ENCODE results near the gene DAAM2.

DAAM2 gene

DNA sequence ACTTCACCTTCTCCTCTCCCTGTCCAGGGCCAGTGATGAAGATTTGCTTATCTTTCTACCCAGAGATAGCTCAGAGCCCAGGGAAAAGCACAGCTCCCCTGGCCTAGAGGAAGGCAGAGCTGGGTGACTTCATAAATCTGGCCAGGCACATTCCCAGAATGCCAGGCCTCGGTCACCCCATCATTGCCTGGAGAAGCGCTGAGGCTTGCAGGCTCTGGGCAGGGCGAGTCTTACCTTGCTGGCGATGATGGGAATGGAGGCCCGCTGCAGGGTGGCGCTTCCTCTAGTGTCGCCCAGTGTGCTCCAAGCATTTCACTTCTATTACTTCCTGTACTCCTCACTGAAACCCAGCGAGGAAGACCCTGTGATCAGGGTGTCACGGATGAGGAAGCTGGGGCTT lies 60.1 kb downstream of the DAAM2 start:
- Histone ChIP-seq H3K9me3 (replicated peaks in 1 of 2; ENCODE audit: control insufficient read depth in 2 of 2, insufficient read depth in 1 of 2, low read depth in 1 of 2, low read length in 2 of 2) (no peaks in the 10 kb centered on the region), H3K14ac (ENCODE audit: low read length) (no peak overlapping the region), H3K79me1 (ENCODE audit: low read depth, low read length) (no peaks in the 10 kb centered on the region), H2BK5ac (ENCODE audit: low read length) (no peak overlapping the region), H3K9ac (ENCODE audit: low read depth, low read length, poor library complexity) (no peak overlapping the region), H3K4me2 (ENCODE audit: insufficient read depth, low read length, poor library complexity, severe bottlenecking) (no peak overlapping the region), H3K4me3 (ENCODE audit: low read length in 2 of 2) (no peak overlapping the region), H3K23ac (ENCODE audit: low read depth, low read length, poor library complexity) (no peak overlapping the region), H2AFZ (ENCODE audit: low read length) (no peak overlapping the region), H3K4me1 (ENCODE audit: control insufficient read depth in 2 of 2, insufficient read depth in 1 of 2, low read depth in 1 of 2, low read length in 2 of 2) (no peaks in the 10 kb centered on the region), H3K36me3 (replicated peaks in 1 of 2; ENCODE audit: control insufficient read depth in 2 of 2, insufficient read depth in 2 of 2, low read length in 2 of 2) (no peaks in the 10 kb centered on the region), H2BK15ac (ENCODE audit: low read length) (no peak overlapping the region), H3K27me3 (ENCODE audit: control insufficient read depth in 3 of 3, insufficient read depth in 3 of 3, low read depth in 1 of 3, low read length in 3 of 3) (no peaks in the 10 kb centered on the region), H4K8ac (ENCODE audit: low read depth, low read length) (no peak overlapping the region), H2BK120ac (ENCODE audit: low read depth, low read length) (no peak overlapping the region), H3K18ac (ENCODE audit: low read length) (no peak overlapping the region), H3K4ac (ENCODE audit: low read length) (no peak overlapping the region), H3K27ac (replicated peaks; ENCODE audit: low read length) (no peak overlapping the region), H2AK5ac (ENCODE audit: low read depth, low read length) (no peak overlapping the region), H2BK12ac (ENCODE audit: low read length) (no peak overlapping the region), H4K91ac (ENCODE audit: low read depth, low read length, poor library complexity) (no peak overlapping the region)
- DNase-seq (ENCODE audit: low spot score) = no peak
- WGBS, 2 donors (ENCODE audit: extremely low coverage in 2 of 2, insufficient read length in 2 of 2, insufficient replicate concordance in 1 of 2) = no CpG with 5 or more reads among the region's 9 CpGs

DNA sequence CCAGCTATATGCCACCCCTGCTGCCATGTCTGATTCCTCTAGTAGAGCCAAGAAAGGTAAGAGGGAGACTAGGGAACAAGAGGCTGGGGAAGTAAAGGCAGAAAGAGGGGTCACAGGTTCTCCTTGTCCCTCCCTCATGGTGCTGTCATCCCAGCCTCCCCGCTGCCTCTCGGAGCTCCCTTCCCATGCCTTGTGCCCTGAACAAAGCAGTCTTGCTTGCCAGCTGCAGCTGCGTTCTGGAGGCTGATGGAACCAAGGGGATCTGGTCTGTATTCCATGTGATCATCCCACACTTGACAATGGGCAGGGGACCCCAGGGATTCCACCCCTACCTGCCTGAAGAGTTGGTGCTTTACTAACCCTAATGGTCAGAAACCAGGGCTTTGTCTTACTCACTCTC lies 61.4 kb downstream of the DAAM2 start:
- Histone ChIP-seq H2BK120ac (ENCODE audit: low read depth, low read length) (no peak overlapping the region), H4K91ac (ENCODE audit: low read depth, low read length, poor library complexity) (peak overlapping the region; percentile 3), H2BK5ac (ENCODE audit: low read length) (no peak overlapping the region), H3K4me1 (ENCODE audit: control insufficient read depth in 2 of 2, insufficient read depth in 1 of 2, low read depth in 1 of 2, low read length in 2 of 2) (no peaks in the 10 kb centered on the region), H3K9me3 (replicated peaks in 1 of 2; ENCODE audit: control insufficient read depth in 2 of 2, insufficient read depth in 1 of 2, low read depth in 1 of 2, low read length in 2 of 2) (no peaks in the 10 kb centered on the region), H3K4me3 (ENCODE audit: low read length in 2 of 2) (no peak overlapping the region), H3K18ac (ENCODE audit: low read length) (peak overlapping the region; percentile 42), H2AK5ac (ENCODE audit: low read depth, low read length) (no peak overlapping the region), H2BK12ac (ENCODE audit: low read length) (no peak overlapping the region), H3K79me1 (ENCODE audit: low read depth, low read length) (no peaks in the 10 kb centered on the region), H4K8ac (ENCODE audit: low read depth, low read length) (no peak overlapping the region), H3K4me2 (ENCODE audit: insufficient read depth, low read length, poor library complexity, severe bottlenecking) (no peak overlapping the region), H2BK15ac (ENCODE audit: low read length) (no peak overlapping the region), H3K14ac (ENCODE audit: low read length) (peak overlapping the region; percentile 12), H3K27ac (replicated peaks; ENCODE audit: low read length) (no peak overlapping the region), H3K36me3 (replicated peaks in 1 of 2; ENCODE audit: control insufficient read depth in 2 of 2, insufficient read depth in 2 of 2, low read length in 2 of 2) (no peaks in the 10 kb centered on the region), H2AFZ (ENCODE audit: low read length) (no peak overlapping the region), H3K23ac (ENCODE audit: low read depth, low read length, poor library complexity) (peak overlapping the region; percentile 27), H3K27me3 (ENCODE audit: control insufficient read depth in 3 of 3, insufficient read depth in 3 of 3, low read depth in 1 of 3, low read length in 3 of 3) (no peaks in the 10 kb centered on the region), H3K4ac (ENCODE audit: low read length) (no peak overlapping the region), H3K9ac (ENCODE audit: low read depth, low read length, poor library complexity) (no peak overlapping the region)
- WGBS, 2 donors (ENCODE audit: extremely low coverage in 2 of 2, insufficient read length in 2 of 2, insufficient replicate concordance in 1 of 2) = no CpG with 5 or more reads among the region's 3 CpGs
- DNase-seq (ENCODE audit: low spot score) = no peak

DNA sequence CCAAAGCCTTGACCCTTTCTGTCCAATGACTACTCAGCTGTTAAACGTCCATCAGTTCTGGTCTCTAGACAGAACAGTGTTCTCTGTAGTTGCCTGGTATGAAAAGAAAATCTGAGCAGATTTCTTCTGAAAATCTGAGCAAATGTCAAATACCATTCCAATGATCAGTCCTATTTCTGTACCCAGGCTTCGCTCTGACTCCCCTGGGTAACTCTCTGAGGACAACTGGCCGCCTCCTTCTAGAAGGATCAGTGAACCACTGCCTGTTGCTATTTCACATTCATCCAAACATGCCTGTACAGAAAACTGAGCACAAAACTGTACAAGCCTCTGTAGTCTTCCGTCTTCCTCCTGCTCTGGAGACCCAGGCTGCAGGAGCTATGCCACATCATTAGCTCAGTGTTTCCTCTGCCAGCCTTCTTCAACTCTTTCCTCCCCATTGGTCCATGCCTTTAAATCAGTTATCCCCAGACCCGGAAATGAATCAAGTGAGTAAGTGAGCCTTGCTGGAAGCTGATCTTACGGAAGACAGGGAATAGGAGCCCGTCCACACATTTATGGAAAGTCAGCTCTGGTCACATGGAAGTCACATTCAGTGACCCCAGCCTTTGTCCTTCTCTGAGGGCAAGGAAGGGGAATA lies 63.3 kb downstream of the DAAM2 start:
- no CpG with 5 or more reads among the region's 7 CpGs for WGBS, 2 donors (ENCODE audit: extremely low coverage in 2 of 2, insufficient read length in 2 of 2, insufficient replicate concordance in 1 of 2)
- H3K18ac ChIP-seq (ENCODE audit: low read length) = no peak overlapping the region
- no peak overlapping the region for H3K9ac ChIP-seq (ENCODE audit: low read depth, low read length, poor library complexity)
- no peaks in the 10 kb centered on the region for H3K27me3 ChIP-seq (ENCODE audit: control insufficient read depth in 3 of 3, insufficient read depth in 3 of 3, low read depth in 1 of 3, low read length in 3 of 3)
- H2BK15ac ChIP-seq (ENCODE audit: low read length) = no peak overlapping the region
- no peak overlapping the region for H3K4me3 ChIP-seq (ENCODE audit: low read length in 2 of 2)
- no peak overlapping the region for H2BK5ac ChIP-seq (ENCODE audit: low read length)
- no peak overlapping the region for H2AFZ ChIP-seq (ENCODE audit: low read length)
- H3K36me3 ChIP-seq (replicated peaks in 1 of 2; ENCODE audit: control insufficient read depth in 2 of 2, insufficient read depth in 2 of 2, low read length in 2 of 2) = no peaks in the 10 kb centered on the region
- H3K4me1 ChIP-seq (ENCODE audit: control insufficient read depth in 2 of 2, insufficient read depth in 1 of 2, low read depth in 1 of 2, low read length in 2 of 2) = peaks cover 0 to 5% of the 10 kb centered on the region in 2 donors
- no peak overlapping the region for H3K14ac ChIP-seq (ENCODE audit: low read length)
- no peak overlapping the region for H3K4ac ChIP-seq (ENCODE audit: low read length)
- no peak overlapping the region for H3K27ac ChIP-seq (replicated peaks; ENCODE audit: low read length)
- H3K9me3 ChIP-seq (replicated peaks in 1 of 2; ENCODE audit: control insufficient read depth in 2 of 2, insufficient read depth in 1 of 2, low read depth in 1 of 2, low read length in 2 of 2) = no peaks in the 10 kb centered on the region
- H3K79me1 ChIP-seq (ENCODE audit: low read depth, low read length) = no peaks in the 10 kb centered on the region
- H3K4me2 ChIP-seq (ENCODE audit: insufficient read depth, low read length, poor library complexity, severe bottlenecking) = no peak overlapping the region
- no peak overlapping the region for H3K23ac ChIP-seq (ENCODE audit: low read depth, low read length, poor library complexity)
- DNase-seq (ENCODE audit: low spot score) = no peak
- no peak overlapping the region for H4K91ac ChIP-seq (ENCODE audit: low read depth, low read length, poor library complexity)
- peak overlapping the region; percentile 4 for H2AK5ac ChIP-seq (ENCODE audit: low read depth, low read length)
- H2BK12ac ChIP-seq (ENCODE audit: low read length) = no peak overlapping the region
- H2BK120ac ChIP-seq (ENCODE audit: low read depth, low read length) = no peak overlapping the region
- no peak overlapping the region for H4K8ac ChIP-seq (ENCODE audit: low read depth, low read length)

DNA sequence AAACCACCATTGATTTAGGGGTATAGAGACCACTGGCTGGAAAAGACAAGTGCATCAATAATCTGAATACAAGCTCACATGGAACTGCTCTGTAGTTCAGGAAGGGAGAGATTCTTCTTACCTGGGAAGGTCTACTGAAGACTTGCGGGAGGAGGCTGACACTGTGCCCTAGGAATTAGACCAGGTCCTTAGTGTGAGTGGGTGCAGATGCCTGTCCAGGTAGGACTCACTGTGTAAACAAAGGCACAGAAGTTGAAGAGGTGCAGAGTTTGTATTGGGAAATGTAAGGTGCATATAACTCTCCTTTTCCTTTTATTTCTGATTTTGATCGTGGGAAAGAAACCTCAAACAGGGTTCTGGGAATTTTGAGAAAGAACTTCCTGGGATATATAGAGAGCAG lies 66.8 kb downstream of the DAAM2 start:
- H4K91ac ChIP-seq (ENCODE audit: low read depth, low read length, poor library complexity) = no peak overlapping the region
- H3K27ac ChIP-seq (replicated peaks; ENCODE audit: low read length) = no peak overlapping the region
- H3K79me1 ChIP-seq (ENCODE audit: low read depth, low read length) = no peaks in the 10 kb centered on the region
- no peak overlapping the region for H2BK5ac ChIP-seq (ENCODE audit: low read length)
- no peaks in the 10 kb centered on the region for H3K9me3 ChIP-seq (replicated peaks in 1 of 2; ENCODE audit: control insufficient read depth in 2 of 2, insufficient read depth in 1 of 2, low read depth in 1 of 2, low read length in 2 of 2)
- no peak overlapping the region for H2BK15ac ChIP-seq (ENCODE audit: low read length)
- H3K4me1 ChIP-seq (ENCODE audit: control insufficient read depth in 2 of 2, insufficient read depth in 1 of 2, low read depth in 1 of 2, low read length in 2 of 2) = peaks cover 0 to 9% of the 10 kb centered on the region in 2 donors
- WGBS, 2 donors (ENCODE audit: extremely low coverage in 2 of 2, insufficient read length in 2 of 2, insufficient replicate concordance in 1 of 2) = no CpG with 5 or more reads among the region's 2 CpGs
- H3K36me3 ChIP-seq (replicated peaks in 1 of 2; ENCODE audit: control insufficient read depth in 2 of 2, insufficient read depth in 2 of 2, low read length in 2 of 2) = no peaks in the 10 kb centered on the region
- H4K8ac ChIP-seq (ENCODE audit: low read depth, low read length) = no peak overlapping the region
- H2BK12ac ChIP-seq (ENCODE audit: low read length) = no peak overlapping the region
- H3K4me3 ChIP-seq (ENCODE audit: low read length in 2 of 2) = no peak overlapping the region
- H3K9ac ChIP-seq (ENCODE audit: low read depth, low read length, poor library complexity) = no peak overlapping the region
- no peak overlapping the region for H3K4me2 ChIP-seq (ENCODE audit: insufficient read depth, low read length, poor library complexity, severe bottlenecking)
- H2AK5ac ChIP-seq (ENCODE audit: low read depth, low read length) = no peak overlapping the region
- H3K23ac ChIP-seq (ENCODE audit: low read depth, low read length, poor library complexity) = no peak overlapping the region
- no peak overlapping the region for H2BK120ac ChIP-seq (ENCODE audit: low read depth, low read length)
- no peak for DNase-seq (ENCODE audit: low spot score)
- no peak overlapping the region for H2AFZ ChIP-seq (ENCODE audit: low read length)
- no peak overlapping the region for H3K18ac ChIP-seq (ENCODE audit: low read length)
- H3K27me3 ChIP-seq (ENCODE audit: control insufficient read depth in 3 of 3, insufficient read depth in 3 of 3, low read depth in 1 of 3, low read length in 3 of 3) = no peaks in the 10 kb centered on the region
- H3K4ac ChIP-seq (ENCODE audit: low read length) = no peak overlapping the region
- H3K14ac ChIP-seq (ENCODE audit: low read length) = no peak overlapping the region

Data from neuronal stem cell (in vitro differentiated cells).